Stimulated activated naive CD8-positive, alpha-beta T cell treated with anti-CD3 and anti-CD28 coated beads, Interleukin-15, amount 100 ng/mL, for 72 hours (primary cell): Measurements from ENCODE around the gene MASP2.
"Not testable (repeated sequence)": the region's sequence is repeated elsewhere in the genome, so short reads cannot be mapped to it uniquely, and the experiment has no call there.

Experiments
- ATAC-seq: fragments of 150-1000 bp; cut with Tn5 transposase; 2 replicates; pipeline ENCODE4 v1.10.0; 2021; ENCODE audit warnings: mild to moderate bottlenecking, moderate library complexity
- DNase-seq, 2 donors: peaks; one replicate each; pipeline ENCODE4 v3.0.0; 2021 to 2022
- H3K27ac Mint-ChIP-seq, 2 donors: one replicate each; pipeline ENCODE4 v1.8.0; 2022; ENCODE audit warnings: mild to moderate bottlenecking in 2 of 2, mixed read lengths in 2 of 2, moderate library complexity in 2 of 2
- H3K27me3 Mint-ChIP-seq: one replicate; pipeline ENCODE4 v1.8.0; 2022; ENCODE audit warnings: mixed read lengths
- H3K4me1 Mint-ChIP-seq: one replicate; pipeline ENCODE4 v1.8.0; 2022; ENCODE audit warnings: mild to moderate bottlenecking, mixed read lengths
- H3K4me3 Mint-ChIP-seq, 2 donors: one replicate each; pipeline ENCODE4 v1.8.0; 2022; ENCODE audit warnings: mild to moderate bottlenecking in 2 of 2, mixed read lengths in 2 of 2, moderate library complexity in 1 of 2
- H3K9me3 Mint-ChIP-seq, 2 donors: one replicate each; pipeline ENCODE4 v1.8.0; 2022; ENCODE audit warnings: mixed read lengths in 2 of 2

The MASP2 gene

GRCh38 chr1:10989920-10990516 is 57.0 kb downstream of the MASP2 start:
- H3K4me3 Mint-ChIP-seq, H3K27ac Mint-ChIP-seq, ATAC-seq, DNase-seq, H3K27me3 Mint-ChIP-seq, H3K9me3 Mint-ChIP-seq: not testable (repeated sequence)
- H3K4me1 Mint-ChIP-seq, result peaks cover 18% of the 10 kb centered on the region

DNA sequence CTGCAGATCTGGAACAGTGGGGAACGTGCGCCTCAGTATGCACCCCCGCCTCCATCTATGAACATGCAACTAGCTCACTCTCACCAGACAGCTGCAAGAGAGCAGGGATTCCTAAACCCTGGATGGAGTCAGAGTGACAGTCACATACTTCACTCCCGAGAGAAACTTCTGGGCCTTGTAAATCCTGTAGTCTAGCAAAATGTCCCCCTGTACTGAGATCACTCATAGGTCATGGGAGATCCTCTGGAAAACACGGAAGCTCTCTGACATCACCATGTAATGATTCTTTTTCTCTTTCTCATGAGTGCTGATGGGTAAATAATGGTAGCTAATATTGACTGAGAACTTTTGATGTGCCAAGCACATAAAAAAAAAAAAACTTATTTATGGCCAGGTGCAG is 57.9 kb downstream of the MASP2 start:
- H3K27ac Mint-ChIP-seq, result no peak overlapping the region
- ATAC-seq, result no peak
- no peak for DNase-seq
- H3K27me3 Mint-ChIP-seq, result no peaks in the 10 kb centered on the region
- peaks cover 18% of the 10 kb centered on the region for H3K4me1 Mint-ChIP-seq
- H3K4me3 Mint-ChIP-seq, result no peak overlapping the region
- H3K9me3 Mint-ChIP-seq, result no peaks in the 10 kb centered on the region

DNA sequence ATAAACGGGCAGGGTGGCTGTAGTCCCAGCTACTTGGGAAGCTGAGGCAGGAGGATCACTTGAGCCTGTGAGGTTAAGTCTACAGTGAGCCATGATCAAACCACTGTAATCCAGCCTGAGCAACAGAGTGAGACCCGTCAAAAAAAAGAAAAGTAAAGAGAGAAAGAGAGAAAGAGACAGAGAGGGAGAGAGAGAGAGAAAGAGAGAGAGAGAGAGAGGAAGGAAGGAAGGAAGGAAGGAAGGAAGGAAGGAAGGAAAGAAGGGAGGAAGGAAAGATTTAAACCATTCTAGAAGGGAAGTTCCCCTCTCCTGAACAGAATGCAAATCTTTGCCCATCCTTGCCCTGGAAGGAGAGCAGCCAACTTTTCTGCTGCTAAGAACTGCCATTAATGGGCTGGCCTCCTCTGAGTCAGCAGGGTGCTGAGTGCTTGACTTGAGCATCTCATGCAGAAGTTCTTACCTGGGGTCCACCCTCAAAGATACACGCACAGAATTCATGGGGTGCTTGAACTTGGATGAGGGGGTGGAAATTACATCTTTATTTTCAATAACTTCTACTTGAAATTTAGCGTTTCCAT is 59.1 kb downstream of the MASP2 start:
- Mint-ChIP-seq H3K27ac (peak overlapping the region in 1 of 2 donors; percentile 24), H3K9me3 (no peaks in the 10 kb centered on the region), H3K4me3 (no peak overlapping the region), H3K4me1 (peaks cover 18% of the 10 kb centered on the region), H3K27me3 (no peaks in the 10 kb centered on the region)
- ATAC-seq, result no peak
- no peak for DNase-seq

DNA sequence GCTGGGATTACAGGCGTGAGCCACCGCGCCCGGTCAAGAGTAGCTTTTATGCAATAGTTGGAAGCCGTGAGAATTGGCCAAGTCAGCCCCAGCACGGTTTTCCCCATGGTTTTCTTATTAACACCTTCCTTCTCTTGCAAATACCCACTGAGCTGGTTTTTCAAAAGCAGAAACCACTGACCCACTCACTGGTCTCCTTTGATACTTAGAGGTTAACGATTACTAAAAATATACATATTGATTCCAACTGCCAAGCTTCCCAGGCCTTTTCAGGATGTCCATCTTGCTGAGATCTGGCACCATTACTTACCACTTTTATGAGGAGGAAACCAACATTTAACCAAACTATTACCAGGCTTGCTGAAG is 60.5 kb downstream of the MASP2 start:
- ATAC-seq (no peak), DNase-seq (no peak)
- Mint-ChIP-seq H3K4me1 (peaks cover 18% of the 10 kb centered on the region), H3K9me3 (no peaks in the 10 kb centered on the region), H3K27ac (peak overlapping the region in 1 of 2 donors; percentile 61), H3K27me3 (peaks cover 10% of the 10 kb centered on the region), H3K4me3 (peak overlapping the region in 1 of 2 donors; percentile 2)

- no peak overlapping the region for H3K27ac Mint-ChIP-seq
- H3K4me3 Mint-ChIP-seq, result no peak overlapping the region
- ATAC-seq, result no peak
- H3K4me1 Mint-ChIP-seq, result peaks cover 15% of the 10 kb centered on the region
- peaks cover 43% of the 10 kb centered on the region for H3K27me3 Mint-ChIP-seq
- H3K9me3 Mint-ChIP-seq, result no peaks in the 10 kb centered on the region
- no peak for DNase-seq
These were observed 66.0 kb downstream of the MASP2 start for GRCh38 chr1:10980841-10981727.

DNA sequence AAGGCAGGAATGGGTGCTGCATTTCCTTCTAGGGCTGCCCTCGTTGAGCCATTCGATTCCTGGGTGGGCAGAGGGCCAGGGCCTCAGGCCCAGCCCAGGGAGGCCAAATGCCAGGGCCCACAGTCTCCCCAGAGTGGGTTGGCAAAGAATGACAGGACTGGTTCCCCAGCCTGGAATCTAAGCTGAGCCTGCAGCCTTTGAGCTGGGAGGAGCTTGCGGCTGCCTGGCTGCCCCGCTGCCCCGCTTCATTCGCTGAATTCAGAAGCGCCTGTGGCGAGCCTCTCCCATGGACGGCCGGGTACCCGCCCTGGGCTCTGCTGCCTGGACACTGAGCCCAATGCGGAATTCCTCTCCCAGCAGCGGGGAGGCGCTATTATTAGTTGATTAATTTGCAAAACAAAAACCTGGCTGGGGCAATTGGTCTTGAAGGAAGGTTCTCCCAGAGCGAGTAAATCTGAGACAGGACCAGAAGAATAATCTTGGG is 66.9 kb downstream of the MASP2 start:
- peaks cover 6% of the 10 kb centered on the region for H3K4me1 Mint-ChIP-seq
- no peak for DNase-seq
- peaks cover 43% of the 10 kb centered on the region for H3K27me3 Mint-ChIP-seq
- no peak for ATAC-seq
- H3K27ac Mint-ChIP-seq, result no peak overlapping the region
- H3K9me3 Mint-ChIP-seq, result no peaks in the 10 kb centered on the region
- no peak overlapping the region for H3K4me3 Mint-ChIP-seq

DNA sequence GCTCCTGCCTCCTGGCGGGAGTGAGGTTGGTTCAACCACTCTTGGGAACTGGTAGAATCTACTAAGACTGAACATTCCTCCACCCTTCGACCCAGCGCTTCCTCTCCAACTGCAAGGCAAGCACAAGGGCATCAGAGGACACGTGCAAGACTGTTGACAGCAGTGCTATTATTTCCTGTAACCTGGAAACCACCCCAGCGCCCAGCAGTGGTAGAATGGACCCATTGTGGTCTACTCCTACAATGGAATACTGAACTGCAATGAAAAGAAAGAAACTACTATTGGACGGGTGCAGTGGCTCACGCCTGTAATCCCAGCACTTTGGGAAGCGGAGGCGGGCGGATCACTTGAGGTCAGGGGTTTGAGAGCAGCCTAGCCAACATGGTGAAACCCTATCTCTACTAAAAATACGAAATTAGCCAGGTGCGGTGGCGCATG is 67.5 kb downstream of the MASP2 start:
- H3K4me1 Mint-ChIP-seq, result peaks cover 6% of the 10 kb centered on the region
- peaks cover 43% of the 10 kb centered on the region for H3K27me3 Mint-ChIP-seq
- ATAC-seq (no peak), DNase-seq (no peak)
- H3K9me3 Mint-ChIP-seq, result no peaks in the 10 kb centered on the region
- H3K27ac Mint-ChIP-seq, result no peak overlapping the region
- H3K4me3 Mint-ChIP-seq, result no peak overlapping the region

GRCh38 chr1:10978719-10979118 is 68.3 kb downstream of the MASP2 start:
- H3K27ac Mint-ChIP-seq, result peak overlapping the region in 1 of 2 donors; percentile 14

More at GRCh38 chr1:10978719-10979118, 68.3 kb downstream of the MASP2 start:
- Mint-ChIP-seq H3K4me1 (peaks cover 6% of the 10 kb centered on the region), H3K9me3 (no peaks in the 10 kb centered on the region), H3K4me3 (no peak overlapping the region), H3K27me3 (peaks cover 43% of the 10 kb centered on the region)
- no peak for ATAC-seq
- no peak for DNase-seq
